Fibroblast of peridontal ligament (primary cell): Measurements from ENCODE around the gene CABLES1.
"Not testable (repeated sequence)": the region's sequence is repeated elsewhere in the genome, so short reads cannot be mapped to it uniquely, and the experiment has no call there.

ENCODE experiments used
- DNase-seq: peaks from one replicate; pipeline ENCODE4 v3.0.0-alpha.2; 2010; ENCODE audit errors: extremely low read depth

CABLES1 gene

GRCh38 chr18:23241833-23242496 lies 106.7 kb downstream of the CABLES1 start:
- not testable (repeated sequence) for DNase-seq

DNA sequence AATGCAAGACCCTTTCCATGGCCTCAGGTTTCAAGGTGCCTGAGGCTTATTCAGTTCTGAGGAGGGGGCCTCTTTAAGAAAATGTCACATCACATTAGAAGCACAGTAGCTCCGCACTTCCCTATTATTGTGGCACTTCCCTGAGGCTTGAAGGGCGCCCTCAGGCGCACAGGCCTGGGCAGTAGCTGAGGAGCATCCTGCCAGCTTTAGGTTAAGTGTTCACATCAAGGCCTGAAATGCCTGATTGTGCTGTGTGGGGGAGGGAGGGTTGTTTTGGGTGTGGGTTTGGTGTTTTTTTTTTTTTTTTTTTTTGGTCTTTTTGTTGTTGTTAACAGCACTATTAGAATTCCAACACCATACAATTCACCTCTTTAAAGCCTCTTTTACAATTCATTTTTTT lies 107.9 kb downstream of the CABLES1 start:
- no peak for DNase-seq

DNA sequence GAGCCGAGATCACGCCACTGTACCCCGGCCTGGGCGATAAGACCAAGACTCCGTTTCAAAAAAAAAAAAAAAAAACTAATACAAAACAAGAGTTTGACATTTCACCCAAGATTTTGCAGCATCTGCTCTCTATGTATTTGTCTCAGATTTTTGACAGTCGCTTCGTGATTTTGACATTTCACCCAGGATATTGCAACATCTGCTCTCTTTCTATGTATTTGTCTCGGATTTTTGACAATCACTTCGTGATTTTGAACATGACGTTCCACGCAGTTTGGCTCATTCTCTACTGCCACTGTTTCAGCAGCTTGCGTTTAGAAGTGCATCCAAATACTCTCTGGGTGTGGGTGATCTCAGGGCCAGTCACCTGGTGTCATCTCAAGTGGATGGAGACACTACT lies 108.5 kb downstream of the CABLES1 start:
- no peak for DNase-seq

GRCh38 chr18:23244401-23244800 lies 109.1 kb downstream of the CABLES1 start:
- DNase-seq = no peak

- DNase-seq = no peak
Observed at GRCh38 chr18:23245461-23245860, 110.2 kb downstream of the CABLES1 start.

GRCh38 chr18:23247331-23247730 lies 112.0 kb downstream of the CABLES1 start:
- DNase-seq = no peak

DNA sequence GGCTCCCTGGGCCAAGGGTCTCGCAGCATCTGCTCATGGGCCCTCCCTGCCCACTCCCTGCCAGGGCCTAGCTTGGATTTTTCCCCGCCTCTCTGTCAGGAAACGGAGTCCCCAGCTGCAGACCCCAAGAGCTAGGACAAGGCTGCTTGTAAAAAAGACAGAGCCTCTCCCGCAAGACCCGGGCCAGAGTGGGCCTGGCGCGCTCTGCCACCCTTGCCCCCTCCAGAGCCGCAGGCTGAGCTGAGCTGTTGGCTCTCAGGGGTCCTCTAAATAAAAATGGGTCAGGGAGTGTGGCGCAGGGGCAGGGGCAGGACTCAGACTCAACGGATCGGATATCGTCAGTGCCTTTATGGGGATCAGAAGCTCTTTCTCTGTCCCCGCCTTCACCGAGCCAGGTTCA lies 112.6 kb downstream of the CABLES1 start:
- DNase-seq = no peak

DNA sequence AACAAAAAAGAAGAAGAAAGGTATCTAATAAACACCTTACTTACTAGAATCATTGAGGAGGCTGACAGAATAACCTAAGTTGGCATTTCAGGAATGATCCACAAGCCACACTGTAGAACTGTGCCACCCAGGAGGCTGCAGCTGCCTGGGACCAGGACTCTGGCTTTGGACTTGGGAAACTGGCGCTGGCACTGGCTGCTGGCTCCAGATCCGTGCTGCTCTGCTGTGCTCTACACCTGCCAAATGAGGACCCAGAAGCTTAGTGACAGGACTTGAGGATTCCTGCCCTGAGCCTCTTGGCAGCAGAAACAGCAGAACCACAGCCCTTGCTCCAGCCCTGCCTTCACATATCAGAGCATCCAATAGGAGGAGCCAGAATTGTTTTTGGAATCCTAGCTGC lies 113.5 kb downstream of the CABLES1 start:
- no peak for DNase-seq

DNA sequence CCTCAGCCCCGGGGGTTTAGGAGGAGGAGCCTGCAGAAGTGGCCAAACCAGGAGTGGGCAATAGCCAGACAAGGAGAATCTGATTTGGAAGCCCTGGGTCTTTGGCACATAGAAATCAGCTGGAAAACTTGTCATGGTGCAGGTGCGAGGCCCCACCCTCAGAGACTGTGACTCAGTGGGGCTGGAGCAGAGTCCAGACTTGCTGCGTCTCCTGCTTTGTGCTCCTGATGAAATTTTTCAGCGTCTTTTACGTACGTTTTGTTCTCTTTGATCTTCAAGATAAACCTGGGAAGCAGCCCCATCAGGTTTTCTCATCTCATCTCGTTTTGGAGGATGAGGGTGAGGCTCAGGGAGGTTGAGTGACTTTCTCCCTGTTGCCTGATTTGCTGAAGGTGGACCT lies 114.1 kb downstream of the CABLES1 start:
- no peak for DNase-seq

DNA sequence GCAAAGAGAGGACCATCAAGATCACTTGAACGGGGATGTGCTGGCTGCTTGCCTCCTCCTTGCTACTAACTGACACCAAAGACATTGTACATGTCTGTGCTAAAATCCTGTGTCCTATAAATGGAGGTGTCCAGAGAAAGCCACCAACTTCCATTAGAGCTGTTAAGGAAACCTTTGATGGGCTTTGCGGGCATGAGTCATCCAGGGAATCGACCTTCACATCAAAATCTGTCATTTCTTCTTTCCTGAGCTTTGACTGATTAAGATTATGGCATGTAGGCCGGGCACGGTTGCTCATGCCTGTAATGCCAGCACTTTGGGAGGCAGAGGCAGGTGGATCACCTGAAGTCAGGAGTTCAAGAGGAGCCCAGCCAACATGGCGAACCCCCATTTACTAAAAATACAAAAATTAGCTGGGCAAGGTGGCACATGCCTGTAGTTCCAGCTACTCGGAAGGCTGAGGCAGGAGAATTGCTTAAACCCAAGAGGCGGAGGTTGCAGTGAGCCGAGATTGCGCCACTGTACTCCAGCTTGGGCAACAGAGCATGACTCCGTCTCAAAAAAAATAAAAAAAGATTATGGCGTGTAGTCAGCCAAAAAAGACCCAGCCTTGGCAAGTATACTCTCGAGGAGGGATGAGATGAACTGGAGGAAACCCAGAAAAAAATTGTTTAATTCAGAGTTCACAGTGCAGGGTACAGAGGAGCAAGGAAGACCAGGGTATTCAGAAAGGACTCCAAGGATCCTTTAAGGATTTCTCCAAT lies 115.8 kb downstream of the CABLES1 start:
- peak; percentile 81 for DNase-seq

DNA sequence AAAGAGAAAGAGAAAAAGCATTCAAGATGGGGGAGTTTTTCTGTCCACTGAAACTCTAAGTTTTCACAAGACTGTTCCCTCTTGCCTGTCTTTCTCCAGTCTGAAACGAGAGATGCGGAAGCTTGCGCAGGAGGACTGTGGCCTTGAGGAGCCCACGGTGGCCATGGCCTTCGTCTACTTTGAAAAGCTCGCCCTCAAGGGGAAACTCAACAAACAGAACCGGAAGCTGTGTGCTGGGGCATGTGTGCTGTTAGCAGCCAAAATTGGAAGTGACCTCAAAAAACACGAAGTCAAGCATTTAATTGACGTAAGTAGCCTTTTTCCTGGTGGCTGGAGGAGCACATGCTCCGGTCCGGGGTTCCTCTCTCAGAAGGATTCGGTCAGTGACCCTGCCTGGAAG lies 118.3 kb downstream of the CABLES1 start:
- DNase-seq = no peak

DNA sequence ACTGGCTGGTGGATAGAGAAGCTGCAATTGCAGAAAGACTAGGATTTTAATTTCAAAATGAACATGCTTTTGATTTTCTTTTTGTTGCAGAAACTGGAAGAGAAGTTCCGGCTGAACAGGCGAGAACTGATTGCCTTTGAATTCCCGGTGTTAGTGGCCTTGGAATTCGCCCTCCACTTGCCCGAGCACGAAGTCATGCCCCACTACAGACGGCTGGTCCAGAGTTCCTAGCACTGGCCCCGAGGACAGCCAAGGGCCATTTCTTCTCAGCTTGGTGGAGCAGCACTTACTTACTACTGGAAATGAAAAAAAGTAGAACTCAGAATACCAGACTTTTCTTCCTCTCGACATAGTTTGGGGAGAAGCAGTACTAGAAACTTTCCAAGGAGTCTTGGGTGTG lies 121.9 kb downstream of the CABLES1 start:
- DNase-seq = no peak

DNA sequence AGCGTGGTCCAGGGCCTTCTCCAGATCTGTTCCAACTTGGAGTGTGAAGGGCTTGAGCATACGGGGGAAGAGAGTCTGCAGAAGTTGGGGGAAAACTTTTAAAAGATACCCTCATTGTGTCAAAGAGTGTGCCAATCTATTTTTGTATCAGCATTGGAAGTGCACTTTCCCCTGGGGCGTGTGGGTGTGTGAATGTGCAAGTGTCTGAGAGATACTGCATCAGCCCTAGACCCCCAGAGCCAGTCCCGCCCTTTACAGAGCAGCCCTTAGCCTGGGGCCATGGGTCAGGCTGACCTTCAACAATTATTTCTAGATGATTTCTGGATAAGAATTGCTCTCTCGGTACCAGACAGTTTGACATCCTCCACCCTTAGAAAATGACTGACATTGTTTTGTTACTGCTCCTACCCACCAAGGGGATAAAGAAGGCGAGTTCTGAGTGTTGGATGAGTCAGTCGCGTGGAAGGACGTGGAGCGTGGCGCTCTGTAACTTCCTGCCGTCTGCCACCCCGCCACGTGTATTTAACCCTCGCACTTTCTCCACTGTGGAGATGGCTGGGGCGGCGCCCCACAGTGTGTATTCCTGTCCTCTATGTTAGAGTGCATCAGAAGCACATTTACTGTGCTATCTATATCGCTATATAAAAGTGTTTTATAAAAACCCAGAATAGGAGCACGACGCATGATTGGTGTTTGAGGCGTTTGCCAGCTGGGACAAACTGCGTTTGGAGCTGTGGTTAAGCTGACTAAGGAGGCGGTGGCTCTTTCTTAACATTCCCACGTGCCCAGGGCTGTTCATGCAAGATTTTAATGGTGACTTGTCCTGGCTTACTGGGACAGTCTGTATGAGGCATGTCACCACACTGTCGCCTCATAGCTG lies 122.6 kb downstream of the CABLES1 start:
- DNase-seq = peak; percentile 57

GRCh38 chr18:23258566-23259469 lies 123.5 kb downstream of the CABLES1 start:
- peak; percentile 18 for DNase-seq

GRCh38 chr18:23259701-23260681 lies 124.7 kb downstream of the CABLES1 start:
- peak; percentile 60 for DNase-seq

- no peak for DNase-seq
Observed at GRCh38 chr18:23260926-23261590, 125.8 kb downstream of the CABLES1 start.

- no peak for DNase-seq
Observed at GRCh38 chr18:23263551-23264235, 128.4 kb downstream of the CABLES1 start.

DNA sequence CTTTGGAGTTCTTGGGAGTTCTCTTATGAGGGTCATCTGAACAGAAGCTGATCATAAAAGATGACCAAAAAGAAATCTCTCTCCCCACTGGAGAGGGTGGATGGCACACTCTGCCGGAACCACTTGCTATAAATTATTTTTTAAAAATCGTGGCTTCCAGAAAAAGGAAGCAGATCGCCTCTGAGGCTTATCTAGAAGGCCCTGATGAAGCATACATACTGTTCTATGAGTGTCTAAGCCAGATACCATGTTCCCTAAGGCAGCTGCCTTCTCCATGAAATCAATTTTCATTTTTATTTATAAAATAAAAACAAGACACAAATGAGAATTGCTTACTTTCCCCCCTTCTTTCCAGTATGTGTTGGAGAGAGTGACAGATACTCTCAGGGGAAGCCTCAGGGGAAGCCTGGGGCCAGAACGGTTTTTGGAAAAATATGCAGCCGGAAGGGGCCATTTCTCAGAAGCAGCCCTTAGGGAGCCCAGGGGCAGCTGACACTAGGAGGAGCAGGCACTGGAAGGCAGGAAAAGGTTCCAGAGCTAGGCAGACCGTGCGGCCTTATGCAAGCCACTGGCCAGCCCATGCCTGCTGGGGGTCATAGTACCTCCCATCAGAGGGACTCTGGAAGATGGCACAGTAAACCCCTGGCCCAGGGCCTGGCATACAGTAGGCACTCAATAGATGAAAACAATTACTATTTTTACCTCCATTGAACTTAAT lies 130.6 kb downstream of the CABLES1 start:
- no peak for DNase-seq
